Epithelial cell of proximal tubule (primary cell): ENCODE data around the gene DYNLL1. TPM values are rescaled to one million over a fixed set of nuclear protein-coding genes. Genes with fewer than 3 reads are reported as not detected.
"Not testable (repeated sequence)": the region's sequence is repeated elsewhere in the genome, so short reads cannot be mapped to it uniquely, and the experiment has no call there.

ENCODE experiments used
- DNase-seq: peaks from one replicate; pipeline ENCODE4 v3.0.0-alpha.2; 2011; ENCODE audit warnings: low read depth
- H3K4me3 ChIP-seq: 2 replicates; pipeline ENCODE4 v1.5.1; 2011; ENCODE audit warnings: low read depth, mild to moderate bottlenecking, low read length
- total RNA-seq: library from RNA; depleted of rRNA; stranded (reverse); fragments of >200 nt; gene quantifications from 2 replicates; pipeline ENCODE4 v1.2.3, GENCODE V29; 2015
- TF ChIP-seq, protein P1 (sequence below): conservative IDR thresholded peaks from 2 replicates; pipeline ENCODE4 v1.5.1; 2012; ENCODE audit warnings: low read depth, mild to moderate bottlenecking, low read length

The DYNLL1 gene
- total RNA-seq, result 357 and 388 TPM in 2 replicates

DNA sequence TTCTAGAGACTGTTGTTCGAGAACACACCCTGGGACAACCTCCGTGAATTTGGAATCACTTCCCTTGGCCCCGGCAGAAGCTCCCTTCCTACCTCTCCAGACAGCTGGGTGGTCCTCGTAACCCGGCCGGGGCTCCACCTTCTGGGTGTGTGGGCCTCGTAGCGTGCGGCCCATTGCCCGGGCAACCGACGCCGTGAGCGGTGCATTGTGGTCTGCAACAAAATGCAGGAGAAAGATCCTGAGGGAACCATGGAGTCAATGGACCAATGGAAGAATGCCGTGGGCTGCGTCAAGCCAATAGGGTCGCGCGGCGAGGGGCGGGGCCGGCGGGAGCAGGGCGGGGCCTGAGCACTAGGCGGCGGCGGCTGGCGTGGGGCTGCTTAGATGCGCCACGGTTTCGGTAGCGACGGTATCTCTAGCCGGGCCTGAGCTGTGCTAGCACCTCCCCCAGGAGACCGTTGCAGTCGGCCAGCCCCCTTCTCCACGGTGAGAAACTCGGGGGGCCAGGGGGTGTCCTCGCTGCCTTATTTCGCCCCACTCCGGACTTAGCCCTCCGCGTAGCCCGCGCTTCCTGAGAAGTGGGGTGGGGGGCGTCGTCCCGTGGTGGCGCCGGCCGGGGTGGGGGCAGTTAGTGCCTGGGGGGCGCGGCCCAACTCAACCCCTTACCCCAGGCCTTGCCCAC is at the start of gene DYNLL1:
Gene DYNLL1 (plus strand): TSS at position 383 of the 682 bp plus-strand sequence. CDS start 309 bp downstream, outside the sequence.
- peak within 1 kb of the TSS; percentile 91 for H3K4me3 ChIP-seq
- TF ChIP-seq, protein P1, sequence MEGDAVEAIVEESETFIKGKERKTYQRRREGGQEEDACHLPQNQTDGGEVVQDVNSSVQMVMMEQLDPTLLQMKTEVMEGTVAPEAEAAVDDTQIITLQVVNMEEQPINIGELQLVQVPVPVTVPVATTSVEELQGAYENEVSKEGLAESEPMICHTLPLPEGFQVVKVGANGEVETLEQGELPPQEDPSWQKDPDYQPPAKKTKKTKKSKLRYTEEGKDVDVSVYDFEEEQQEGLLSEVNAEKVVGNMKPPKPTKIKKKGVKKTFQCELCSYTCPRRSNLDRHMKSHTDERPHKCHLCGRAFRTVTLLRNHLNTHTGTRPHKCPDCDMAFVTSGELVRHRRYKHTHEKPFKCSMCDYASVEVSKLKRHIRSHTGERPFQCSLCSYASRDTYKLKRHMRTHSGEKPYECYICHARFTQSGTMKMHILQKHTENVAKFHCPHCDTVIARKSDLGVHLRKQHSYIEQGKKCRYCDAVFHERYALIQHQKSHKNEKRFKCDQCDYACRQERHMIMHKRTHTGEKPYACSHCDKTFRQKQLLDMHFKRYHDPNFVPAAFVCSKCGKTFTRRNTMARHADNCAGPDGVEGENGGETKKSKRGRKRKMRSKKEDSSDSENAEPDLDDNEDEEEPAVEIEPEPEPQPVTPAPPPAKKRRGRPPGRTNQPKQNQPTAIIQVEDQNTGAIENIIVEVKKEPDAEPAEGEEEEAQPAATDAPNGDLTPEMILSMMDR, result no peak
- DNase-seq, result peak; percentile 48

DNA sequence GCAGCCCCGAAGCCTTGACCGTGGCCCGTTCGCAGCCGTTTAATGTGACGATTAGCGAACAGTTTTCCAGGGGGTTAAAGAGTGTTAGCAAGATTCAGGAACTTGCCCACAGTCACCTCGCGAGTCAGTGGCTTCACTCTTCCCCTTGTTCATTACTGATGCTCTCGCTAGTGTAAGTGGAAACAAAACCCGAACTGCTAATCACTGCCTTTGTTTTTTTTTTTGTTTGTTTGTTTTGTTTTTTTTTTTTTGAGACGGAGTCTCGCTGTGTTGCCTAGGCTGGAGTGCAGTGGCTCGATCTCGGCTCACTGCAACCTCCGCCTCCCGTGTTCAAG is 49.1 kb upstream of the DYNLL1 start:
- peak overlapping the region; percentile 90 for H3K4me3 ChIP-seq
- DNase-seq, result not testable (repeated sequence)

DNA sequence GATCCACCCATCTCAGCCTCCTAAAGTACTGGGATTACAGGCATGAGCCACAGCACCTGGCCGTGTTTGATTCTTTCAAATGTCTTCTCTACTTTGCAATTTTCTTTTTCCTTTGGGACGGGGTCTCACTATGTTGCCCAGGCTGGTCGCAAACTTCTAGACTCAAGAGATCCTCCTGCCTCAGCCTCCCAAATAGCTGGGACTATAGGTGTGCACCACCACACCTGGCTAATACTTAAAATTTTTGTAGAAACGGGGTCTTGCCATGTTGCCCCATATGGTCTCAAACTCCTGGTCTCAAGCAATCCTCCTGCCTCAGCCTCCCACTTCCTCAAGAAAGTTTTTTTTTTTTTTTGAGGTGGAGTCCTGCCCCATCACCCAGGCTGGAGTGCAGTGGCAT is 47.9 kb upstream of the DYNLL1 start:
- no peak overlapping the region for H3K4me3 ChIP-seq
- TF ChIP-seq, protein P1, result no peak
- no peak for DNase-seq

GRCh38 chr12:120452524-120452923 is 43.4 kb upstream of the DYNLL1 start:
- not testable (repeated sequence) for DNase-seq, H3K4me3 ChIP-seq

DNA sequence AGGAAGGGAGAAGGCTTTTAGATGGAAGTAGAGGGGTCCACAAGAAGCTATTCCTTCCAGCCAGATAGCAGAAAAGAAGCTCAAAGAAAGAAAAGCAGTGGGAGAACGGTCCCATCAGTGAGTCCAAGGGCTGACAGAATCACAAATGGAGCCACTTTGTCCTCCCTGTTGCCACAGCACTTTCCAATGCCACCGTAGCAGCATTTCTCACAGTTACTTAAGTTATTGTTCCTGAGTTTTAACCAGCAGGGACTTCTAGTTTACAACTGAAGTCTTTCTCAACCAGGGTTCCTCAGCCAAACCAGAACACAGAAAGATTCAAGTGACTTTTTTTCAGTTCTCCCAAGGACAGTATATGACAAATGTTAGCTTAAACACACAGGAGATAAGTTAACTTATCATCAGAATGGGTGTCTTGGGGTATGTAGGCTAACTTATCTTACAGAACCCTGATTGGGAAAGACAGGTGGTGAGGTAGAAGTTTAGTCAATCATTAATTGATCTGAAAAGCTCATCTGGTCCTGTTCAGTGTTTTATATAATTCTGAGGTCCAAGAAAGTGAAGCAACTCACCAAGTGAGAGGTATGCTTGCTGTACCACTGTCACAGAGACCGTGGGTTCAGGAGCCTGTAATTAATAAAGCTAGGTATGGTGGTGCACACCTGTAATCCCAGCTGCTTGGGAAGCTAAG is 42.7 kb upstream of the DYNLL1 start:
- no peak for DNase-seq
- no peak overlapping the region for H3K4me3 ChIP-seq
- TF ChIP-seq, protein P1, result no peak

DNA sequence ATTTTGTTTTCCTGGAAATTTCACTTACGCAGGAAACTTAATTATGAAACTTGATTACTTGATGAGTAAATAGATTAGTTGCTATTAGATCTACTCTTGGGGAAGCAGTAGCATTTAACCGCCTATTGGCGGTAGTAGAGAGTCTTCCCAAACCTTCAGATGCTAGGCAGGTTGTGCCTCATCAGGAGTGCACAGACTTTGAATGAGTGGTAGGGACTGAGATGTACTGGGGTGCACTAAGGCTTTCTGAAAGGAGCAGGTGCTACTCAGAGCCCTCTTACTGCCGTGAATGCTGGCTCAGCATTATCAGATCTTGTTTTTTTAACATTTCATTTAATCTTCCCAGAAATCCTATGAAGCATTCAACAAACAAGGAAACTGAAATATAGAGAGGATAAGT is 41.9 kb upstream of the DYNLL1 start:
- TF ChIP-seq, protein P1, result peak; percentile 70
- no peak for DNase-seq
- H3K4me3 ChIP-seq, result no peak overlapping the region

DNA sequence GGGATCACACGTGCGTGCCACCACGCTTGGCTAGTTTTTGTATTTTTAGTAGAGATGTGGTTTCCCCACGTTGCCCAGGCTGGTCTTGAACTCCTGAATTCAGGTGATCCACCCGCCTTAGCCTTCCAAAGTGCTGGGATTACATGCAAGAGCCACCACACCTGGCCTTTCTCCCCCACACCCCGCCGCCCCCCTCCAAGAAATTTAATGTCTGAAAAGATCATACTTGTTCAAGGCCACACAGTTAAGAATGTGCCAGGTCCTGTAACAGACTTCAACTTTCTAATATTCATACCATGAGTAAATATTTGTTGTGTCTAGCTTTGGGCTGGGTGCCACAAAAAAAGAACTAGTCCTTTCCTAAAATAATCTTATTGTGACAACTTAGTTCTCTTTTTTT is 40.6 kb upstream of the DYNLL1 start:
- H3K4me3 ChIP-seq, result no peak overlapping the region
- TF ChIP-seq, protein P1, result no peak
- no peak for DNase-seq

DNA sequence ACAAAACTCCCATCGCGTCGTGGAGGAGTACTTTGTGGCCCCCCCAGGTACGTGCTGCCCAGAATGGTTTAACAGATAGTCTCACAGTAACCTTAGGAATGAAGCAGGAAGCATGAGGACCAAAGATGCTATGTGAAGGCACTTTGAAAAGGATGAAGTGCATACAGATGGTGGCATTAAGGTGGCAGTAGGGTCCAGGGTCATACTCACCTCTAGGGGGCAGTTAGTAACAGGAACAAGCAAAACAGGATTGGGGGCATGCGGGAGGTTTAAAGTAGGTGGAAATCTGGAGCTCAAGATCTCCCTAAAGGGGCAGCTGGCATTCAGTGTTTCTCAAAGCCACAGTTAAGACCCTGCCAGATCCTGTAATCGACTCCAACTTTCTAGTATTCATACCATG is 38.8 kb upstream of the DYNLL1 start:
- DNase-seq, result no peak
- TF ChIP-seq, protein P1, result peak; percentile 56

More for the DNA sequence above, 38.8 kb upstream of the DYNLL1 start:
- no peak overlapping the region for H3K4me3 ChIP-seq
